8988T (cell line): ENCODE measurements around the gene NME4.

Experiments used
- DNase-seq: peaks from one replicate; pipeline ENCODE4 v3.0.0; 2011

The NME4 gene

GRCh38 chr16:363766-364490 lies 33.1 kb upstream of the NME4 start:
- no peak for DNase-seq

- DNase-seq = no peak
Observed at GRCh38 chr16:364595-365491, 32.2 kb upstream of the NME4 start.

- no peak for DNase-seq
Observed at GRCh38 chr16:366476-366875, 30.5 kb upstream of the NME4 start.

GRCh38 chr16:367333-367903 lies 29.6 kb upstream of the NME4 start:
- DNase-seq = no peak

- no peak for DNase-seq
Observed at GRCh38 chr16:368388-369158, 28.4 kb upstream of the NME4 start.

- DNase-seq = no peak
Observed at GRCh38 chr16:369275-369865, 27.6 kb upstream of the NME4 start.

- no peak for DNase-seq
Observed at GRCh38 chr16:369866-370436, 27.0 kb upstream of the NME4 start.

- peak; percentile 92 for DNase-seq
Observed at GRCh38 chr16:370443-370842, 26.6 kb upstream of the NME4 start, which contains the start of gene MRPL28. Gene MRPL28, minus strand, starts transcription at chr16:370538. Its CDS starts 320 bp downstream, at chr16:370218.

GRCh38 chr16:370979-371514 lies 26.0 kb upstream of the NME4 start:
- no peak for DNase-seq

- no peak for DNase-seq
Observed at GRCh38 chr16:371515-372301, 25.3 kb upstream of the NME4 start.

GRCh38 chr16:372302-372983 lies 24.6 kb upstream of the NME4 start:
- no peak for DNase-seq

GRCh38 chr16:373020-373598 lies 23.9 kb upstream of the NME4 start:
- DNase-seq = no peak

GRCh38 chr16:373848-374615 lies 23.0 kb upstream of the NME4 start:
- DNase-seq = no peak

- no peak for DNase-seq
Observed at GRCh38 chr16:374616-374926, 22.4 kb upstream of the NME4 start.

- DNase-seq = no peak
Observed at GRCh38 chr16:375212-375611, 21.8 kb upstream of the NME4 start.

- no peak for DNase-seq
Observed at GRCh38 chr16:375927-376816, 20.8 kb upstream of the NME4 start.

GRCh38 chr16:376817-377418 lies 20.1 kb upstream of the NME4 start:
- no peak for DNase-seq

- DNase-seq = no peak
Observed at GRCh38 chr16:377419-377951, 19.5 kb upstream of the NME4 start.
